H9 (cell line): Measurements from ENCODE around the gene TMEM121. TPM values are rescaled to one million over a fixed set of nuclear protein-coding genes. Genes with fewer than 3 reads are reported as not detected.

Source experiments
- DNase-seq: peaks from one replicate; pipeline ENCODE4 v3.0.0-alpha.2; 2017
- H2AFZ ChIP-seq: one replicate; pipeline ENCODE4 v1.6.1; 2013; ENCODE audit warnings: mild to moderate bottlenecking, low read length, control low read depth, moderate library complexity
- H2AK5ac ChIP-seq: 2 replicates; pipeline ENCODE4 v1.6.1; 2013; ENCODE audit warnings: low read length, control low read depth, mixed read lengths; ENCODE audit not compliant: insufficient read length
- H2BK120ac ChIP-seq: one replicate; pipeline ENCODE4 v1.6.1; 2013; ENCODE audit warnings: low read depth, mild to moderate bottlenecking, low read length, control low read depth, inconsistent platforms; ENCODE audit not compliant: poor library complexity, severe bottlenecking
- H2BK12ac ChIP-seq: 2 replicates; pipeline ENCODE4 v1.6.1; 2013; ENCODE audit warnings: low read length, control low read depth, mixed read lengths, low read depth; ENCODE audit not compliant: insufficient read length
- H2BK15ac ChIP-seq: 2 replicates; pipeline ENCODE4 v1.6.1; 2013; ENCODE audit warnings: low read depth, low read length, control low read depth
- H2BK20ac ChIP-seq: one replicate; pipeline ENCODE4 v1.6.1; 2013; ENCODE audit warnings: low read depth, mild to moderate bottlenecking, low read length, control low read depth, inconsistent platforms; ENCODE audit not compliant: poor library complexity, severe bottlenecking
- H2BK5ac ChIP-seq: 2 replicates; pipeline ENCODE4 v1.6.1; 2013; ENCODE audit warnings: low read length, control low read depth, mixed read lengths; ENCODE audit not compliant: insufficient read length
- H3K14ac ChIP-seq: 2 replicates; pipeline ENCODE4 v1.6.1; 2013; ENCODE audit warnings: low read length, control low read depth; ENCODE audit not compliant: insufficient read depth
- H3K18ac ChIP-seq: 2 replicates; pipeline ENCODE4 v1.6.1; 2013; ENCODE audit warnings: low read depth, mild to moderate bottlenecking, mixed read lengths, low read length, control low read depth; ENCODE audit not compliant: insufficient read length
- H3K23ac ChIP-seq: 2 replicates; pipeline ENCODE4 v1.6.1; 2013; ENCODE audit warnings: low read length, control low read depth, mixed read lengths, low read depth; ENCODE audit not compliant: insufficient read length
- H3K23me2 ChIP-seq: 2 replicates; pipeline ENCODE4 v1.6.1; 2013; ENCODE audit warnings: low read depth, mild to moderate bottlenecking, mixed read lengths, low read length, control low read depth; ENCODE audit not compliant: insufficient read length, poor library complexity, severe bottlenecking
- H3K27ac ChIP-seq: 2 replicates; pipeline ENCODE4 v1.5.1; 2013; ENCODE audit warnings: low read length, control low read depth, mixed read lengths, low read depth; ENCODE audit not compliant: insufficient read length
- H3K27me3 ChIP-seq: 2 replicates; pipeline ENCODE4 v1.6.1; 2013; ENCODE audit warnings: low read length, control low read depth, inconsistent platforms; ENCODE audit not compliant: insufficient read depth
- H3K4ac ChIP-seq: 2 replicates; pipeline ENCODE4 v1.6.1; 2013; ENCODE audit warnings: low read depth, mild to moderate bottlenecking, control low read depth, inconsistent platforms, low read length, moderate library complexity
- H3K4me1 ChIP-seq: 2 replicates; pipeline ENCODE4 v1.6.1; 2013; ENCODE audit warnings: low read length, control low read depth, inconsistent platforms; ENCODE audit not compliant: insufficient read depth
- H3K4me2 ChIP-seq: 2 replicates; pipeline ENCODE4 v1.6.1; 2013; ENCODE audit warnings: low read length, control low read depth, mixed read lengths; ENCODE audit not compliant: insufficient read length, insufficient read depth
- H3K56ac ChIP-seq: 2 replicates; pipeline ENCODE4 v1.6.1; 2013; ENCODE audit warnings: low read depth, mild to moderate bottlenecking, mixed read lengths, low read length, control low read depth; ENCODE audit not compliant: insufficient read length
- H3K79me1 ChIP-seq: 2 replicates; pipeline ENCODE4 v1.6.1; 2013; ENCODE audit warnings: low read depth, mild to moderate bottlenecking, moderate library complexity, low read length, control low read depth, inconsistent platforms; ENCODE audit not compliant: insufficient read depth, poor library complexity, severe bottlenecking
- H3K79me2 ChIP-seq: 2 replicates; pipeline ENCODE4 v1.6.1; 2013; ENCODE audit warnings: low read length, control low read depth, inconsistent platforms; ENCODE audit not compliant: insufficient read depth
- H3K9ac ChIP-seq: 2 replicates; pipeline ENCODE4 v1.6.1; 2013; ENCODE audit warnings: low read length, control low read depth, mixed read lengths; ENCODE audit not compliant: insufficient read length; ENCODE audit errors: extremely low read depth
- H3K9me3 ChIP-seq: one replicate; pipeline ENCODE4 v1.6.1; 2013; ENCODE audit warnings: low read depth, low read length, inconsistent platforms; ENCODE audit not compliant: control insufficient read depth
- H3T11ph ChIP-seq: one replicate; pipeline ENCODE4 v1.6.1; 2013; ENCODE audit warnings: mild to moderate bottlenecking, low read length, control low read depth, inconsistent platforms
- H4K20me1 ChIP-seq: one replicate; pipeline ENCODE4 v1.6.1; 2013; ENCODE audit not compliant: control insufficient read depth, insufficient read length, insufficient read depth
- H4K5ac ChIP-seq: 2 replicates; pipeline ENCODE4 v1.6.1; 2013; ENCODE audit warnings: low read depth, mild to moderate bottlenecking, mixed read lengths, low read length, control low read depth; ENCODE audit not compliant: insufficient read length
- H4K8ac ChIP-seq: replicated peaks from 2 replicates; pipeline ENCODE4 v1.6.1; 2013; ENCODE audit warnings: low read length, control low read depth, mixed read lengths, low read depth; ENCODE audit not compliant: insufficient read length
- H4K91ac ChIP-seq: 2 replicates; pipeline ENCODE4 v1.6.1; 2013; ENCODE audit warnings: low read depth, mild to moderate bottlenecking, moderate library complexity, mixed read lengths, low read length, control low read depth; ENCODE audit not compliant: insufficient read length
- H3K27ac Mint-ChIP-seq, 3 experiments: 2 replicates in 2 of 3; 3 replicates in 1 of 3; pipeline ENCODE4 v1.8.0; 2020 to 2021; ENCODE audit warnings: mixed read lengths in 3 of 3, mild to moderate bottlenecking in 1 of 3, moderate library complexity in 1 of 3
- H3K27me3 Mint-ChIP-seq: 2 replicates; pipeline ENCODE4 v1.8.0; 2021; ENCODE audit warnings: low read depth, mild to moderate bottlenecking, moderate library complexity, mixed read lengths
- H3K36me3 Mint-ChIP-seq, 3 experiments: 2 replicates in 2 of 3; 3 replicates in 1 of 3; pipeline ENCODE4 v1.8.0; 2020 to 2021; ENCODE audit warnings: low read depth in 3 of 3, mixed read lengths in 3 of 3; ENCODE audit not compliant: insufficient read depth in 1 of 3
- H3K4me1 Mint-ChIP-seq, 2 experiments: 2 replicates each; pipeline ENCODE4 v1.8.0; 2020; ENCODE audit warnings: mixed read lengths in 2 of 2
- H3K4me3 Mint-ChIP-seq, 2 experiments: 2 replicates in 1 of 2; 3 replicates in 1 of 2; pipeline ENCODE4 v1.8.0; 2020 to 2021; ENCODE audit warnings: mild to moderate bottlenecking in 2 of 2, mixed read lengths in 2 of 2, moderate library complexity in 1 of 2
- H3K9me3 Mint-ChIP-seq, 2 experiments: 2 replicates in 1 of 2; 3 replicates in 1 of 2; pipeline ENCODE4 v1.8.0; 2020; ENCODE audit warnings: mild to moderate bottlenecking in 2 of 2, mixed read lengths in 2 of 2, moderate library complexity in 1 of 2
- CTCF ChIP-seq: fragments of 200-600 bp; sonication (generic); conservative IDR thresholded peaks from 3 replicates; pipeline ENCODE4 v1.8.0; 2021; ENCODE audit warnings: antibody characterized with exemption, mild to moderate bottlenecking
- WGBS: extraction: QIAGEN DNeasy Blood & Tissue Kit; methylation state at CpG from one replicate; pipeline ENCODE4 v1.1.7; 2013; ENCODE audit warnings: missing lambda C conversion rate, low lambda C conversion rate, mixed read lengths; ENCODE audit not compliant: insufficient read length; ENCODE audit errors: extremely low coverage; 5-methylcytosine and 5-hydroxymethylcytosine counted together
- total RNA-seq: library from RNA; stranded (reverse); gene quantifications from 2 replicates; pipeline ENCODE4 v1.2.1, GENCODE V29; 2021

The TMEM121 gene
- total RNA-seq, 1 experiment from 2014 or later: 2.6 TPM

- peaks cover 2% of the 10 kb centered on the region for H3K27me3 Mint-ChIP-seq
- H2AK5ac ChIP-seq: no peak overlapping the region
- no peak overlapping the region for H2BK12ac ChIP-seq
- no peak overlapping the region for H3T11ph ChIP-seq
- H3K23me2 ChIP-seq: peaks cover 3% of the 10 kb centered on the region
- H4K5ac ChIP-seq: no peak overlapping the region
- no peaks in the 10 kb centered on the region for H3K4me1 ChIP-seq
- H4K20me1 ChIP-seq: no peaks in the 10 kb centered on the region
- H3K9ac ChIP-seq: no peak overlapping the region
- no peaks in the 10 kb centered on the region for H3K4me1 Mint-ChIP-seq
- no peaks in the 10 kb centered on the region for H3K27me3 ChIP-seq
- H4K91ac ChIP-seq: no peak overlapping the region
- TF ChIP-seq CTCF: no peak
- no peaks in the 10 kb centered on the region for H3K79me1 ChIP-seq
- DNase-seq: no peak
- no peak overlapping the region for H3K4me2 ChIP-seq
- no peak overlapping the region for H3K14ac ChIP-seq
- H3K27ac Mint-ChIP-seq: no peak overlapping the region
- no peak overlapping the region for H2BK15ac ChIP-seq
- H2BK5ac ChIP-seq: no peak overlapping the region
- H4K8ac ChIP-seq: no peak overlapping the region
- H3K18ac ChIP-seq: no peak overlapping the region
- H3K4ac ChIP-seq: no peak overlapping the region
- H3K23ac ChIP-seq: no peak overlapping the region
- H3K4me3 Mint-ChIP-seq: no peak overlapping the region
- H3K36me3 Mint-ChIP-seq: peaks cover 10 to 19% (median 14%) of the 10 kb centered on the region in 3 experiments
- peaks cover 39 to 47% of the 10 kb centered on the region in 2 experiments for H3K9me3 Mint-ChIP-seq
- no peak overlapping the region for H2AFZ ChIP-seq
- no peak overlapping the region for H2BK20ac ChIP-seq
- 100% methylated on average over 4 of the region's 4 CpGs for WGBS
- H3K79me2 ChIP-seq: no peaks in the 10 kb centered on the region
- no peak overlapping the region for H3K27ac ChIP-seq
- no peak overlapping the region for H2BK120ac ChIP-seq
- no peak overlapping the region for H3K56ac ChIP-seq
- H3K9me3 ChIP-seq: peaks cover 38% of the 10 kb centered on the region
Measured at GRCh38 chr14:105562713-105563346, 36.4 kb downstream of the TMEM121 start.
